ENCODE measurements around the gene GBX1. TPM values are rescaled to one million over a fixed set of nuclear protein-coding genes. Genes with fewer than 3 reads are reported as not detected.

GBX1 gene
- total RNA-seq, 1 experiment from 2014 or later, result not detected

- no peaks in the 10 kb centered on the region for H3K27me3 Mint-ChIP-seq (ENCODE audit: insufficient read depth, unreplicated experiment)
- TF ChIP-seq CTCF (IDR thresholded peaks at IDR 0.05; ENCODE audit: unreplicated experiment), result no peak
- peaks cover 38% of the 10 kb centered on the region for H3K36me3 Mint-ChIP-seq (ENCODE audit: insufficient read depth, unreplicated experiment)
- H3K27ac Mint-ChIP-seq (ENCODE audit: low read depth, unreplicated experiment), result no peak overlapping the region
- intact Hi-C loops (cut with micrococcal nuclease), result no loop called here
- H3K4me1 Mint-ChIP-seq (ENCODE audit: insufficient read depth, unreplicated experiment), result no peaks in the 10 kb centered on the region
- H3K4me3 Mint-ChIP-seq (ENCODE audit: unreplicated experiment), result no peak overlapping the region
- CTCF ChIA-PET, result interaction anchor here (0.6 kb wide), 1 partner anchor 12 kb away, joined by 3 read pairs; no protein-coding TSS in a partner anchor
- H3K9me3 Mint-ChIP-seq (ENCODE audit: unreplicated experiment), result no peaks in the 10 kb centered on the region
- POLR2A ChIA-PET, result interaction anchor here (0.7 kb wide), 1 partner anchor 11 kb away, joined by 3 read pairs; no protein-coding TSS in a partner anchor
- DNase-seq (ENCODE audit: unreplicated experiment), result no peak
- no TSS peak for BruUV-seq (replicated peaks)
Measured at GRCh38 chr7:151125846-151126481, 41.5 kb downstream of the GBX1 start.

GRCh38 chr7:151125470-151125845, 42.0 kb downstream of the GBX1 start:
- no peak overlapping the region for H3K4me3 Mint-ChIP-seq (ENCODE audit: unreplicated experiment)
- no peak overlapping the region for H3K27ac Mint-ChIP-seq (ENCODE audit: low read depth, unreplicated experiment)
- CTCF ChIA-PET, result interaction anchor here (0.6 to 1.7 kb wide), 3 partner anchors 10 to 46 kb away, joined by 3 to 6 read pairs (median 4); no protein-coding TSS in a partner anchor

GRCh38 chr7:151124899-151125399, 42.5 kb downstream of the GBX1 start:
- no peak for DNase-seq (ENCODE audit: unreplicated experiment)
- no peaks in the 10 kb centered on the region for H3K9me3 Mint-ChIP-seq (ENCODE audit: unreplicated experiment)
- H3K4me3 Mint-ChIP-seq (ENCODE audit: unreplicated experiment), result no peak overlapping the region
- peaks cover 40% of the 10 kb centered on the region for H3K36me3 Mint-ChIP-seq (ENCODE audit: insufficient read depth, unreplicated experiment)
- H3K27me3 Mint-ChIP-seq (ENCODE audit: insufficient read depth, unreplicated experiment), result no peaks in the 10 kb centered on the region
- no peak for TF ChIP-seq CTCF (IDR thresholded peaks at IDR 0.05; ENCODE audit: unreplicated experiment)
- no TSS peak for BruUV-seq (replicated peaks)
- H3K27ac Mint-ChIP-seq (ENCODE audit: low read depth, unreplicated experiment), result no peak overlapping the region
- intact Hi-C loops (cut with micrococcal nuclease), result loop anchor here (1.0 kb wide), 2 partner anchors 47 to 178 kb away; no protein-coding TSS in a partner anchor
- CTCF ChIA-PET, result interaction anchor here (0.6 to 2.3 kb wide), 20 partner anchors 8 to 137 kb away, joined by 3 to 9 read pairs (median 4); no protein-coding TSS in a partner anchor
- POLR2A ChIA-PET, result interaction anchor here (1.7 kb wide), 1 partner anchor 10 kb away, joined by 12 read pairs; no protein-coding TSS in a partner anchor
- no peaks in the 10 kb centered on the region for H3K4me1 Mint-ChIP-seq (ENCODE audit: insufficient read depth, unreplicated experiment)

More at GRCh38 chr7:151125470-151125845, 42.0 kb downstream of the GBX1 start:
- Mint-ChIP-seq H3K27me3 (ENCODE audit: insufficient read depth, unreplicated experiment) (no peaks in the 10 kb centered on the region), H3K4me1 (ENCODE audit: insufficient read depth, unreplicated experiment) (no peaks in the 10 kb centered on the region), H3K36me3 (ENCODE audit: insufficient read depth, unreplicated experiment) (peaks cover 38% of the 10 kb centered on the region), H3K9me3 (ENCODE audit: unreplicated experiment) (no peaks in the 10 kb centered on the region)
- intact Hi-C loops (cut with micrococcal nuclease), result no loop called here
- BruUV-seq (replicated peaks), result no TSS peak
- DNase-seq (ENCODE audit: unreplicated experiment), result no peak
- no peak for TF ChIP-seq CTCF (IDR thresholded peaks at IDR 0.05; ENCODE audit: unreplicated experiment)
- POLR2A ChIA-PET, result interaction anchor here (0.7 kb wide), 1 partner anchor 10 kb away, joined by 3 read pairs; no protein-coding TSS in a partner anchor

- no peak overlapping the region for H3K4me3 Mint-ChIP-seq (ENCODE audit: unreplicated experiment)
- intact Hi-C loops (cut with micrococcal nuclease), result loop anchor here (1.0 kb wide), 2 partner anchors 48 to 179 kb away; no protein-coding TSS in a partner anchor
- peaks cover 44% of the 10 kb centered on the region for H3K36me3 Mint-ChIP-seq (ENCODE audit: insufficient read depth, unreplicated experiment)
- POLR2A ChIA-PET, result interaction anchor here (1.7 kb wide), 1 partner anchor 10 kb away, joined by 12 read pairs; no protein-coding TSS in a partner anchor
- no peaks in the 10 kb centered on the region for H3K9me3 Mint-ChIP-seq (ENCODE audit: unreplicated experiment)
- no TSS peak for BruUV-seq (replicated peaks)
- DNase-seq (ENCODE audit: unreplicated experiment), result no peak
- H3K27me3 Mint-ChIP-seq (ENCODE audit: insufficient read depth, unreplicated experiment), result no peaks in the 10 kb centered on the region
- TF ChIP-seq CTCF (IDR thresholded peaks at IDR 0.05; ENCODE audit: unreplicated experiment), result no peak
- peaks cover under 1% of the 10 kb centered on the region for H3K4me1 Mint-ChIP-seq (ENCODE audit: insufficient read depth, unreplicated experiment)
- H3K27ac Mint-ChIP-seq (ENCODE audit: low read depth, unreplicated experiment), result no peak overlapping the region
- CTCF ChIA-PET, result interaction anchor here (0.6 to 2.3 kb wide), 32 partner anchors 8 to 910 kb away, joined by 3 to 9 read pairs (median 4); no protein-coding TSS in a partner anchor
Measured at GRCh38 chr7:151124481-151124880, 43.0 kb downstream of the GBX1 start.
